Measurements from ENCODE around the gene TRAPPC3L.

GRCh38 chr6:116595247-116595646 lies 49.8 kb upstream of the TRAPPC3L start:
- TF ChIP-seq CTCF (conservative IDR thresholded peaks at IDR 0.05) (no peak), ZFX (IDR thresholded peaks at IDR 0.05) (no peak)
